NCI-H1105 (cell line): ENCODE measurements around the gene YAF2.
A peak's percentile ranks its signal among the peaks of the same experiment; 100 is the strongest.
"Not testable (repeated sequence)": the region's sequence is repeated elsewhere in the genome, so short reads cannot be mapped to it uniquely, and the experiment has no call there.

Experiments
- DNase-seq: peaks from one replicate; lab custom pipeline; 2025; lab: John Stamatoyannopoulos, UW

The YAF2 gene

DNA sequence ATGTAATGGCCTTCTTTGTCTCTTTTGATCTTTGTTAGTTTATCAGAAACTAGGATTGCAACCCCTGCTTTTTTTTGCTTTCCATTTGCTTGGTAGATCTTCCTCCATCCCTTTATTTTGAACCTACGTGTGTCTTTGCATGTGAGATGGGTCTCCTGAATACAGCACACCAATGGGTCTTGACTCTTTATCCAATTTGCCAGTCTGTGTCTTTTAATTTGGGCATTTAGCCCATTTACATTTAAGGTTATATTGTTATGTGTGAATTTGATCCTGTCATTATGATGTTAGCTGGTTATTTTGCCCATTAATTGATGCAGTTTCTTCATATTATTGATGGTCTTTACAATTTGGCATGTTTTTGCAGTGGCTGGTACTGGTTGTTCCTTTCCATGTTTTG lies 14.6 kb upstream of the YAF2 start:
- DNase-seq = not testable (repeated sequence)

DNA sequence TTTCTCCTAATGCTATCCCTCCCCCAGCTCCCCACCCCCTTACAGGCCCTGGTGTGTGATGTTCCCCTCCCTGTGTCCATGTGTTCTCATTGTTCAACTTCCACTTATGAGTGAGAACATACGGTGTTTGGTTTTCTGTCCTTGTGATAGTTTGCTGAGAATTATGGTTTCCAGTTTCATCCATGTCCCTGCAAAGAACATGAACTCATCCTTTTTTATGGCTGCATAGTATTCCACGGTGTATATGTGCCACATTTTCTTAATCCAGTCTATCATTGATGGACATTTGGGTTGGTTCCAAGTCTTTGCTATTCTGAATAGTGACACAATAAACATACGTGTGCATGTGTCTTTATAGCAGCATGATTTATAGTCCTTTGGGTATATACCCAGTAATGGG lies 11.0 kb upstream of the YAF2 start:
- not testable (repeated sequence) for DNase-seq

DNA sequence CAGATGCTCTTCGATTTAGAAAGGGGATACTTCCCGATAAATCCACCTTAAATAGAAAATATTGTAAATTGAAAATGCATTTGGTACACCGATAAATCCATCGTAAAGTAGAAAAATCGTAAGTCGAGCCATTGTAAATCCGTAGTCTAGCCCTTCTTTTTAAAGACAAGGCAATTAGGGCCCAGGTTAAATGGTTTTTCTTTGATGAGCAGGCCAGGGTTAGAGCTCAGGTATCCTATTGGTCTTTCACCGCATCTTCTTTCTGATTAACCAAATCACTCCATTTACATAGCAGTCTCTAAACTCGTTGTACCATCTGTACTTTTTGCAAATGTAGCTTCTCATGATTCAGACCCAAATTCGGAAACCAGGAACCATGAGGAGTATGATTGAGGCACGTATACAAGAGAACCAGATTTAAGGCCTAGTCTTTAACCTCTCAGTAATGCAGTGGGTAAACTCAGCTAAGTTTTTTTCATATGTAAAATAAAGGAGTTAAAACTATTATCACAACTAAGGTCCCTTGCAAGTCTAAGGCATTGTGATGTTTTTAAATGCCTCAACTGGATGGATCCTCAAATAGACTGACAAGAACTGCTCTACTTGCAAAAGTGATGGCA lies 2.2 kb upstream of the YAF2 start:
- no peak for DNase-seq

DNA sequence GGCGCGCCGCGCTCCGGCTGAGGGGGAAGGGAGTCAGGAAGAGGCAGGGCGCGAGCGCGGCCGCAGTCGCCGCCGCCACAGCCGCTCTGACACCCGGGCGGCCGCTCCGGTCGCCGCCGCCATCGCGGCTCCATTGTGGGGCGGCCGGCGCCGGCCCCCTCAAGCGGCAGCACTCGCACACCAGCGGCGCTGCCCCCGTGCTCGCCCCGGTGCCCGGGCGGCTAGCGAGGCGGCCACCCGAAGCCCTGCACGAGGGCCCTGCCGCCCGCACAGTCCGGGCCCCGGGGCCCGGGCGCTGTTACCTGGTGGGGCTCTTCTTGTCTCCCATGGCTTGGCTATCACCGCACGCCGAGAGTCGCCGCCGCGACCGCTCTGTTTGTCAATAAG lies 202 bp downstream of the YAF2 start:
- no peak for DNase-seq

DNA sequence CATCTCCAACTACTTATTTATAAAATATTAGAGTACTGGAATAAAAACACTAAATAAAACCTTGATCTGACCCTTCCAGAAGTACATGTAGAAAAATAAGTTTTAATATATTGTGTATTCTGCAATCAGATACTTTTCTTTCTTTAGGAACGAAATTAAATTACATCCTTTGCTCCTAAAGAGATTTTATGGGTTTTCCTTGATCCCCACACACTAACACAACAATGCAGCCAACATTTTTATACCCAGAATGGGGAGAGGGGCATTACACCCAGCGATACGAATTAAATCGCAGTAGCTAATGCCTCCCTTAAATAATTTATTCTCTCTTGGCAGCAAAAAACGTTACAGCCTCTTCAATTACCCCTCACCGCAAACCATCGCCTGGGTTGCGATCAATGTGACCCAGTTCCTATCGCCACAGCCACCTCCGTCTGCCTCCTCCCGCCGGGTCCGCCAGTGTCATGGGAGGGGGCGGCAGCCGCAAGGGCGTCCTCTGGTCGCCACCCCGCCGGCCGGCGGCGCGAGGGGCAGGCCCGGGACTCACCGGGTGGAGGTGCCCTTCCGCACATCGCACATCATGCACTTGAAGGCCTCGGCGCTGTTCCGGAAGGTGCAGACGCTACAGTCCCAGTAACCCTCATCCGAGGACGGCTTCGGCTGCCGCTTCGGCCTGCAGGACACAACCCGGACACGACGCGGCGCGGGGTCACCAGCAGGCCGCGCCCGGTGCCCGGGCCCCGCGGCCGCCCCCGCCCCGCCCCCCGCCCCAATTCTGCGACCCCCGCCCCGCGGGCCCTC lies 796 bp downstream of the YAF2 start:
- peak; percentile 75 for DNase-seq

DNA sequence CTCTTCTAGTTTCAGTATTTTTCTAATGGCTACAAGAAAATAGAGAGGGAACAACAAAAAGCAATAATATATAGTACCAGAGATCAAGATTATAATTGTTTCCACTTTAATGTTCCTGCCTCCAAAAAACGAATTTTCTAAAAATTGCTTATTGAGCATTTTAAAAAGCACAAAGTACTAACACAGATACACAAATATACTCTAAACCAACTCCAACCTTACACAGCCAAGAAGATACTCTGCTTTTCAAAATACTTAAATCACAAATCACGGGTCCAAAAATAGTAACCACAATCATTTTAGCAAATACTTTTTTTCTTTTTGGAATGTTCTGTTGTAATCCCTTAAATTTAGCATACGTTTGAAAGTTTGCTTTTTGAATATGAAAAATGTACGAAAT lies 2.0 kb downstream of the YAF2 start:
- no peak for DNase-seq

DNA sequence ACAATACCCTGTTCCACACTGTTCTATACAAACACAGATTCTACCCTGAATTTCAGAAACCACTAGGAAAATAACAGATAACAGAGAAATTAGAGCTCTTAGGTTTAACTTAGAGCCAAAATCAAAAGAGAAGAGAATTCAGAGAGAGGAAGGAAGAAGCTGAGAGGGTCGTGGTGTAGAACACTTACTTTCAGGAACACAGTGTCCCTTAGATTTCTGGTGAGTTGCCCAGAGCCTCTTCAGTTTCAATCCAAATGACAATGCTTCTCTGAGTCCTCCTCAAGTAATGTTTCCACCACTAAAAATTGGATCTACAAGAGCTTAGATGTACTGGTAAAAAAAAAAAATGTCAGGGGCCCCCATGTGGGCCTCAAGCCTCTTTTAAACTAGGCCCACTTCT lies 2.6 kb downstream of the YAF2 start:
- DNase-seq = no peak

DNA sequence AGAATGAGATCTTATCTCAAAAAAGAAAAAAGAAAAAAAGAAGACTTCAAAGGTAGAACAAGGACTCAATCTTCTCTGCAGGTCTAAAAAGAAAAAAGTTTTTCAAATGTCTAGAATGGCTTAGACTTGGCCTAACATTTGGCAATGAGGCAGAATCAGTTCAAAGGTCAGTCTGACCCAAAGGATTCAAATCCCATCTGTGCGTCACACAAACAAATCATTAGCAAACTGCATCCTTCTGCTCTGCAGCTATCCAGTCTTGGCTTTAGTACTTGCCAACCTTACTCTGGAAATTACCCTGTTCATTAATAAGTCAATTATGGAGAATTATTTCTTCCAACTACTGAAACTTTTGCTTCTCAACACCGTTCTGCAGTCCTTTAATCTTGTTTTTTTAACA lies 3.1 kb downstream of the YAF2 start:
- DNase-seq = no peak

DNA sequence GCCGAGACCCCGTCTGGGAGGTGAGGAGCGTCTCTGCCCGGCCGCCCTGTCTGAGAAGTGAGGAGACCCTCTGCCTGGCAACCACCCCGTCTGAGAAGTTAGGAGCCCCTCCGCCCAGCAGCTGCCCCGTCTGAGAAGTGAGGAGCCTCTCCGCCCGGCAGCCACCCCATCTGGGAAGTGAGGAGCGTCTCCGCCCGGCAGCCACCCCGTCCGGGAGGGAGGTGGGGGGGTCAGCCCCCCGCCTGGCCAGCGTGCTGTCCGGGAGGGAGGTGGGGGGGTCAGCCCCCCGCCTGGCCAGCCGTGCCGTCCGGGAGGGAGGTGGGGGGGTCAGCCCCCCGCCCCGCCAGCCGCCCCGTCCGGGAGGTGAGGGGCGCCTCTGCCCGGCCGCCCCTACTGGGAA lies 10.5 kb downstream of the YAF2 start:
- DNase-seq = not testable (repeated sequence)

DNA sequence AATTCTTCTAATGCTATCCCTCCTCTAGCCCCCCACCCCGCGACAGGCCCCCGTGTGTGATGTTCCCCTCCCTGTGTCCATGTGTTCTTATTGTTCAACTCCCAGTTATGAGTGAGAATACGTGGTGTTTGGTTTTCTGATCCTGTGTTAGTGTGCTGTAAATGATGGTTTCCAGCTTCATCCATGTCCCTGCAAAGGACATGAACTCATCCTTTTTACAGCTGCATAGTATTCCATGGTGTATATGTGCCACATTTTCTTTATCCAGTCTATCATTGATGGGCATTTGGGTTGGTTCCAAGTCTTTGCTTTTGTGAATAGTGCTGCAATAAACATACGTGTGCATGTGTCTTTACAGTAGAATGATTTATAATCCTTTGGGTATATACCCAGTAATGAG lies 13.5 kb downstream of the YAF2 start:
- DNase-seq = not testable (repeated sequence)

DNA sequence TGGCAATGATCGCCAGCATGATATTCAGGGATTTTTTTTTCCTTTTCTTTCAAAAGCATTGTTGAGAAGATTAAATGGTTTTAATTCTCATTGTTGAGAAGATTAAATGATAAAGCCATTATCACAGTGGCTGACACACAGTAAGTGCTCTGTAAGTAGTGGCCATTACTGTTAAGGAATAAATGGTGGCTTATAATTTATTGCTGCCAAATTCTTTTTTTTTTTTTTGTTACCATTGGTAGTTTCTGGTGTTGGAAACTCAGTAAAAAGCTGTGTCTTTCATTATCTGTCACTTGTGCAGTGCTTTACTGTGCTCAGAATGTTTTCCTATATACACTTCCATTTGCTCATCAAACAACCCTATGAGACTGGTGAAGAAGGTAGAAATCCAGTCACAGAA lies 15.3 kb downstream of the YAF2 start:
- DNase-seq = no peak

DNA sequence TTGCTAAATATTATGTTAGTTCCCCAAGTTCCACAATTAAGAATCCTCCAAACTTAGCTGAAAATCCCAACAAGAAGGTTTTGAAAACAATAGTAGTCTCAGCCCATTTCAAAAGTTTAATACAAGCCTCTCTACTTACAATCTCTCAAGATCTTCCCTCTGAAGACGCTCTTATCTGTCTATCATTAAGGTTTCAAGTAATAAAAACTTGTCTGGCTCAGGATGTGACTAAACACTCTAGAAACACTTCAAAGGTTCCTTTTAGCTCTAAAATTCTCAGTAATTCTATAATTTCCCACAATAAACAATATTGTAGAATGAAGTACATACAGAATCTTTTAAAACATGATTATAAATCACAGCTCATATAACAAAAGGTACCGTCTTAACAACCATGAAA lies 16.3 kb downstream of the YAF2 start:
- no peak for DNase-seq

DNA sequence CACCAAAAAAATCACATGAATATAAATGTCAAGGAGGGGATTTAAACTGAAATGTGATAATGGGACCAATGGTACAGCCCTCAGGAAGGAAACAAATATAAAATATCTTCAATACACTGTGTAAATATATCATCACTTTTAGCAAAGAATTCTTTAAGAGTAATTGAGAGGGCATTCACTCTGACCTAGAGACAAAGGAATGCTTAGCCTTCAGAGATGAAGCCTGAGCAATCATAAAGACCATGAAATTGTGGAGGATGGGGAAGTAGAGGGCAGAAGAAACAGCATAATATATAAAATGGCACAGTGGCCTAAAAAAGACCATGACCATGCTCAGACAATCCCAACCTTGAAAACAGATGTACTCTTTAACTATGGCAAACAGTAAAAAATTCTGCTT lies 20.4 kb downstream of the YAF2 start:
- DNase-seq = no peak

DNA sequence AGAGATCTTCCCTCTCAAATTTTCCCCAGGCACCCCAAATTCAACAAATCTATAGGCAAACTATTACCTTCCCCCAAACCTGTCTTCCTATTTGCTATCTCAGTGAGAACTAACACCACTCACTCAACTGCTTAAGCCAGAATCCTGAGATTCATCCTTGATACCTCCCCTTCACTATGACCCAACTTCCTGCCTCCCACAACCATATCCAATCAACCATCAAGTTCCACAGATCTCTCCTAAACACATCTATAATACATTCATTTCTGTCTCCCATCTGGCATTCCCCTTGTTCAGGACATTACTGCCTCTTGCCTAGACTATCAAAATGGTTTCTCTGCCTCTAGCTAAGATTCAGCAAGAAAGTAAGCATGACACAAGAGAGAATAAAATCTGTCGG lies 21.3 kb downstream of the YAF2 start:
- DNase-seq = no peak

DNA sequence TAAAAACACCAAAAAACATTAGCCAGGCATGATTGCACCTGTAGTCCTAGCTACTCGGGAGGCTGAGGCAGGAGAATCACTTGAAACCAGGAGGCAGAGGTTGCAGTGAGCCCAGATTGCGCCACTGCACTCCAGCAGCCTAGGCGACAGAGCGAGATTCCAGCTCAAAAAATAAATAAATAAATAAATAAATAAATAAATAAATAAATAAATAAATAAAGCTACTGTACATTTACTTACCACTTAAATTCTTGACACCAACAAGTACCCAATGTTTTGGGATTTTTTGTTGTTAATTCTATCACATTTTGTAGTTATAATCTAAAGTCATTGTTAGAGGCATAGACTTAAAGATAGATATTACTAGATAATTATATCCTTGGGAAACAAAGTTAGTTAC lies 22.3 kb downstream of the YAF2 start:
- DNase-seq = not testable (repeated sequence)

DNA sequence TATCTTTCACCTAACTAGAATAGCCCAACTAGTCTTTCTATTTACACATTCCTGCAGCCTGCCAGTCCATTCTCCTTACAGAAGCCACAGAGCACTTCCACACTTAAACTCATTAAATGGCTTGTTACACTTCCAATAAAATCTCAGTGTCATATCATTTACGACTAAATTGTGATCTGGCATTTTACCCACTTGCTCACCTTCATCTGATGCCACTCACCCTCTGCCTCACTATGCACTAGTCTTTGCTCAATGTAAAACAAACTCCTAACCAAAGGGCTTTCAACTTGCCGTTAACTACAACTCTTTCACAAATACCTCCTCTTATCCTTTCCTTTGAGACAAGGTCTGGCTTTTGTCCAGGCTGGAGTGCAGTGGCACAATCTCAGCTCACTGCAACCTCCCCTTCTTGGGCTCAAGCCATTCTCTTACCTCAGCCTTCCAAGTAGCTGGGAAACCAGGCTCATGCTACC lies 24.1 kb downstream of the YAF2 start:
- DNase-seq = peak; percentile 13

DNA sequence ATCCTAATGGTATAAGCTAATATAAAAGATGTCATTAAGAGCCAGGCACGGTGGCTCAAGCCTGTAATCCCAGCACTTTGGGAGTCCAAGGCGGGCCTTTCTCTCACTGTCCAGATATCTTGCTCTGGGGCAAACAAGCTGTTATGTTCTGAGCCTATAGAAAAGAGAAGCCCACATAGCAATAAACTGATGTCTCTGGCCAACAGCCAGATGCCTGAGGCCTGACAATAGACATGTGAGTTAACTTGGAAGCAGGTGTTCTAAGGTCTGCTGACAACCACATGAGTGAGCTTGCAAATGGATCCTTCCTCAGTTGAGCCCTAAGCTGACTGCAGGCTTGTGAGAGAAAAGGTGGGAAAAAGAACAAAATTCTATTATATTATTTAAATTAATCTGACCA lies 25.0 kb downstream of the YAF2 start:
- DNase-seq = peak; percentile 83

DNA sequence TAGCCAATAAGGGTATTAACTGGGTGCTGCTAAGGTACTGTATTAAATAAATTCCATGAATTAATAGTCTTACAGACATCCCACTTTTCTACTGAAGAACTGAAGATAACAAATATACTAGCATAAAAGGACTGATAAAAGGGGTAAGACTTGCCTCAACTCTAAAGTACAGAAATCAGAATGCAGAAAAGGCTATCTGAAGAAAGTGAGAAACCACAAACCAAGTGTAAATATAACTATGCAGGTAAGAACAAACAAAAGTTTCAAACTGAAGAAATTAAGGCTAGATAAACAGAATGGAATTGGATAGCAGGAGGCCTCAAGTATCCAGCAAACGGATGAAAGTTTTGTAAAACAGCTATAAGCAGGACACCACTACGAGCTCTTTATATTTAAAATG lies 29.5 kb downstream of the YAF2 start:
- no peak for DNase-seq

DNA sequence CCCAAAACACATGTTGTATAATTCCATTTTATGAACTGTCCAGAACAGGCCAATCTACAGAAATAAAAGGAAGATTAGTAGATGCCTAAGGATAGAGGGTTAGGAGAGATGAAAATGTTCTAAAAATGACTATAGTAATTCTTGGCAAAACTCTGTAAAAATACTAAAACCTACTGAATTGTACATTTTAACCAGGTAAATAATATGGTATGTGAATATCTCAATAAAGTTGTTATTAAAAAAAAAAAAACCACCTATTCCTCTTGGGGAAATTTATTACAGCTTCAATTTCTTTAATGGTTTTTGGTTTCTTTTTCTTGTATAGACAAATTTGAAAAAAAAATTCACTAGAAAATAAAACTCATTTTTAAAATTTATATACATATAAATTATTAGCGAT lies 33.2 kb downstream of the YAF2 start:
- DNase-seq = no peak

DNA sequence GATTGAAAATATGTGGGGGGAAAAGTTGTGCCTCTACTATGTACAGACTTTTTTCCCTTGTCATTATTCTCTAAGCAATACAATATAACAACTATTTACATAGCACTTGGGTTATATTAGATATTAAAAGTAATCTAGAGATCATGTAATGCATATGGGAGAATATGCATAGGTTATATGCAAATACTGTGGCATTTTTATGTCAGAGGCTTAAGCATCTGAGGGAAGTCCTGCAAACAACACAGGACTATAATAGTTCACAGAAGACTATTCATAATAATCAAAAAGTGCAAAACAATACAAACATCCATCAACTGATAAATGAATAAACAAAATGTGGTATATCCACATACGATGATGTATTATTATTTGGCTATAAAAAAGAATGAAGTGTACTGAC lies 33.7 kb downstream of the YAF2 start:
- DNase-seq = no peak

DNA sequence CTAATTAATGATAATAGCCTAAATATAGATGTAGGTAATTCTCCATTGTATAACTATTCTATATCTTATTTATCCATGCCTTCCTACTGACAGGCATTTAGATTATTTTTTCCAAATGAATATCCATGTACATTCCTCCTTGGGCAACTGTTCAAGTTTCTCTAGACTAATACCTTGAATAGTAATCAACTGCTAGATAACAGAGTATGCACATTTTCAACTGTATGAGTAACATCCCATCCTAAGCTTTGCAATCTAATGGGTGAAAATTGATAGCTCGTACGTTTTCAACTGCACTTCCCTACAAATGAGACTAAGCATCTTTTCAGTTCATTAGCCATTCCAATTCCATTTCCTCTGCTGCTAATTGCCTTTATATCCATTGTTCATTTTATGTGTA lies 37.0 kb downstream of the YAF2 start:
- DNase-seq = no peak

DNA sequence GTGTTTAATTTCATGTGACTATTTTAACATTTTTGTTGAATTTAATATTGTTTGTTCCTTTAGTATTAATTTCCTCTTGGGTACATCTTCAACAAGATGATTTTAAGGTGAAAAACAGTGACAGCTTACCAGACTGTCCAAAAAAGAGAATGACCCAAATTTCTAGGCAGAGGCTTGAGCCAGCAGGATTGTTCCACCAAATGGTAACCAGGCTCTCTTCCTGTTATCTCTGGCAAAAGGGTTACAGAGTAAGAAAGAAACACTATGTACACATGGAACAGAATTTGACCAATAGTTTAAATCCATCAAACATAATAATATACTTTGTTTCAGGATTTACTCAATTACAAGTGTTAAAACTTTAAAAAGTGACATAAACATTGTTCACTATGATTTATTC lies 39.0 kb downstream of the YAF2 start:
- DNase-seq = no peak

DNA sequence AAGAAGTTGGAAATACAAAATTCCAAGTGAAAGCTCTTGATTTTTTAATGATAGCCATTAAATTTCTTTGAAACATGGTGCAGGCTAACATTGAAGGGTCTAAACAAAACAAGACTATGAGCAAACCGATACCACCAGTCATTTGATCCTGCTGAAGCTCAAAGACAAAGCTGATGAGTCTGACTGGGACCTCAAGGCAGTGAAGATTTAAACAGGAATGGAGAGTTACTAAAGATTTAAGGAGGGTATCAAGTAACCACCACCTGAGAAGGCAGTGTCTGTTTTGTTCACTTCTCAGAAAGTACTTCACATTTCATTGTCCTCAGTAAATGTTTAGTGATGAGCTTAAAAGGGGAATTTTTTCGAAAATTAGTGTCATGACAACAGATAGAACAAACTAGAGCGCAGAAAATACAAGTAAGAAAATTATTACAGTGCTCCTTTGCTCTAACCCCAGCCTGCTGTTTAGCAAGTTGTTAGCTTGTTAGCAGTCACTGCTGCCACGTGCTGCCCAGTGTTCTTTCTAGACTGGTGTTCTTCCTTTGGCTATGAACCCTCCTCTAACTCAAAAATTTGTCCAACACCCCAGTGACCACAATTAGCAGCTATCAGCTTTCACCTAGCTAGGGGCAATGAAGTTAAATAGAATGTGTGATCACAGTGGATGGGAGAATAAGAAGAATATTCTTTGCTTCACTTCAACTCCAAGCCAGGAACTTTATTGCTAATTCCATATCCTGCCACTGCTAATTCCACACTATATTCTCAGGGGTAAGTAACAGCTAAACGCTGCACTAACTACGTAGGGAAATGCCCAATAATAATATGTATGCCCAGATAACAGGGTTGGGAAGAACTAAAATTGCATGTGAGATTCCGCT lies 41.1 kb downstream of the YAF2 start:
- no peak for DNase-seq
